Activated T-helper 2 cell treated with anti-CD3 and anti-CD28 coated beads, Interferon-gamma antibody, Interleukin-2, Interleukin-4, amounts not matched to agents 10 μg/mL and 5 μg/mL and 100 μg/mL, durations not matched to agents 14 hours and 24 hours and 36 hours (primary cell): Measurements from ENCODE around the gene POP4. TPM values are rescaled to one million over a fixed set of nuclear protein-coding genes. Genes with fewer than 3 reads are reported as not detected.

Source experiments
- DNase-seq: peaks from one replicate; pipeline ENCODE4 v3.0.0; 2021; ENCODE audit warnings: low spot score
- H3K27ac Mint-ChIP-seq: one replicate; pipeline ENCODE4 v1.8.0; 2021; ENCODE audit warnings: mixed read lengths
- H3K27me3 Mint-ChIP-seq: one replicate; pipeline ENCODE4 v1.8.0; 2021; ENCODE audit warnings: low read depth, mixed read lengths
- H3K36me3 Mint-ChIP-seq: one replicate; pipeline ENCODE4 v1.8.0; 2021; ENCODE audit warnings: low read depth, mixed read lengths
- H3K4me1 Mint-ChIP-seq: one replicate; pipeline ENCODE4 v1.8.0; 2021; ENCODE audit warnings: low read depth, mixed read lengths
- H3K4me3 Mint-ChIP-seq: one replicate; pipeline ENCODE4 v1.8.0; 2021; ENCODE audit warnings: low read depth, mild to moderate bottlenecking, moderate library complexity, mixed read lengths
- H3K9me3 Mint-ChIP-seq: one replicate; pipeline ENCODE4 v1.8.0; 2021; ENCODE audit warnings: mixed read lengths
- intact Hi-C: fragments of 100-400 bp; cut with micrococcal nuclease; formaldehyde crosslinking; loops from one replicate; pipeline ENCODE4 v1.15.1; 2023
- total RNA-seq: library from RNA; stranded (reverse); gene quantifications from 2 replicates; pipeline ENCODE4 v1.2.3, GENCODE V29; 2022

Gene POP4
- total RNA-seq, 1 donor from 2014 or later, result 105 TPM

DNA sequence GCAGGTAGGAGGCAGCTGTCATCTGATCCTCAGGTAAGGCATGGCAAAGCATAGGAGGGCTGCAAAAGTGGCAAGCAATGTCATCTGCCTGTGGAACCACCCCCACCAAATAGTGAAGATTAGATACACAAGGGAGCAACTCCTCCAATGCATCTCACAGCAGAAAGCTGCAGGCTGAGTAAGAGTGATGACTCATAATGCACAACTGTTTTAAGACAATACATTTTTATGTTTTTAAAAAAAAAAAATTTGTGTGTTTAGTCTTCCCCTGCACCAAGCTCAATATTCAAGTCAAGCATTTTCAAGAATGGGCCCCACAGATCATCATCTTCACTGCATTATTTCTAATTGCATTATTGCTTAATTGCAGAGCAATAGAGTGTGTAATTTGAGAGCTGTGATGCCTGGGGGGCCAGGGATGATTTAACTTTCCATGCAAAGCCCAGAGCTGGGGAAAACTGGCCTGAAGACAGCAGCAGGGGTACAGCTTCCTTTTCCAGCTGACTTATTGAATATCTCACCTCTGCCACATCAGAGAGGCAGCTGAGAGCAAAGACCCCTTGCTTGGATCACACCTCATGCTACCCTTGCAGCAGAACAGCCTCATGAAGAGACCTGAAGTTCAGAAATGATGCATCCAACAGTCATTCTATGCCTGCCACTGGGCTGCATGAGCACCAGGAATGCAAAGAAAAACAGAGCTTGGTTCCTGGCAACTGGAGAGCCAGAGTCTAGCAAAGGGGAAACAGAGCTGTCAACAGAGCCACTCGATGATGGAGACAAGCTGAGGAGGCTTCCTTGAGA, 22.7 kb upstream of the POP4 start:
- H3K9me3 Mint-ChIP-seq, result peaks cover 10% of the 10 kb centered on the region
- no peak overlapping the region for H3K4me3 Mint-ChIP-seq
- intact Hi-C loops, result no loop called here
- no peak for DNase-seq
- H3K36me3 Mint-ChIP-seq, result no peaks in the 10 kb centered on the region
- peaks cover 14% of the 10 kb centered on the region for H3K27me3 Mint-ChIP-seq
- H3K4me1 Mint-ChIP-seq, result peaks cover 34% of the 10 kb centered on the region
- no peak overlapping the region for H3K27ac Mint-ChIP-seq

DNA sequence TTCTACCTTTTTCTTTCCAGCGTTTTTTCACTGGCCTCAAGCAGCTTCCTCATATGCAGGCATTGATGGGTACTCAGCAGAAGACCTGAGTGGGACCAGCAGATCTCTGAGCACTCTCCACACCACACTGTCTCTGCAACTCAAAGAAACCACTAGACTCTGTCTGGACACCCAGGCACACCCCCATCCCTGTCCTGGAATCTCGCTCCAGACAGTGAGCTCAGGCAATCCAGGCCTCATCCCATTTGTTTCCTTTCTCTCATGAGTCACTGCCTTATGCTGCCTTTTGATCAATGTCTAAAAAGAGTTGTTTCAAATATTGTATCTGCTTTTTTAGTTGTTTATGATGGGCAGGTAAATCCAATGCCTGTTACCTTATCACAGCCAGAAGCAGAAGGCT, 19.7 kb upstream of the POP4 start:
- no peak overlapping the region for H3K27ac Mint-ChIP-seq
- H3K27me3 Mint-ChIP-seq, result peaks cover 17% of the 10 kb centered on the region
- no peak for DNase-seq
- H3K9me3 Mint-ChIP-seq, result peaks cover 6% of the 10 kb centered on the region
- peaks cover 27% of the 10 kb centered on the region for H3K4me1 Mint-ChIP-seq
- intact Hi-C loops, result loop anchor here (5.0 kb wide), 2 partner anchors 59 to 374 kb away; partner anchors contain the start of genes UQCRFS1 and VSTM2B
- H3K36me3 Mint-ChIP-seq, result peaks cover 3% of the 10 kb centered on the region
- no peak overlapping the region for H3K4me3 Mint-ChIP-seq

- Mint-ChIP-seq H3K9me3 (peaks cover 3% of the 10 kb centered on the region), H3K36me3 (peaks cover 3% of the 10 kb centered on the region), H3K27me3 (peaks cover 20% of the 10 kb centered on the region), H3K4me3 (no peak overlapping the region), H3K4me1 (peaks cover 27% of the 10 kb centered on the region), H3K27ac (peak overlapping the region; percentile 62)
- intact Hi-C loops, result loop anchor here (1.0 to 5.0 kb wide), 4 partner anchors 11 to 375 kb away; partner anchors contain the start of genes UQCRFS1 and VSTM2B
- no peak for DNase-seq
These were observed 19.0 kb upstream of the POP4 start for GRCh38 chr19:29587059-29587458.

DNA sequence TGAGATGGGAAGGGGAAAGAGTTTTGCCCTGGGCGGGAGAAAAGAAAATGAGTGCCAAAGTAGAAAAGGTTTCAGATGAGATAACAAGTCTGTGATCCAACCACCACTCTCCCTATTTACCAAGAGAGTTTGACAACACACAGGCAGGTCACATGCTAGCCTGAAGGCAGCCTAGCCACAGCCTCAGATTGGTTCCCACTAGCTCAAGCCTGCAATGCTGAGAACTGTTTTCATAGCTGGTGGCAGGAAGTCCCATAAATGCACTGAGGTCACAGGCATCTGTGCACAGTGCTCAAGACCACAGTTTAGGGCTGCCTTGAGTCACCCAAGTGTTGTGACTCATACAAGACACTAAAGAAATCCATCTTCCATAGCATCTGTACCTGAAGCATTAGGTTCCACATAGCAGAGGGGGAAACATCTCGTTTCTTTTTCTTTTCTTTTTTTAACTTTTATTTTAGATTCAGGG, 18.5 kb upstream of the POP4 start:
- peaks cover 3% of the 10 kb centered on the region for H3K9me3 Mint-ChIP-seq
- peaks cover 21% of the 10 kb centered on the region for H3K27me3 Mint-ChIP-seq
- H3K4me3 Mint-ChIP-seq, result no peak overlapping the region
- peaks cover 27% of the 10 kb centered on the region for H3K4me1 Mint-ChIP-seq
- H3K27ac Mint-ChIP-seq, result peak overlapping the region; percentile 62
- intact Hi-C loops, result loop anchor here (1.0 to 5.0 kb wide), 4 partner anchors 11 to 375 kb away; partner anchors contain the start of genes UQCRFS1 and VSTM2B
- DNase-seq, result peak; percentile 74
- H3K36me3 Mint-ChIP-seq, result peaks cover 3% of the 10 kb centered on the region

DNA sequence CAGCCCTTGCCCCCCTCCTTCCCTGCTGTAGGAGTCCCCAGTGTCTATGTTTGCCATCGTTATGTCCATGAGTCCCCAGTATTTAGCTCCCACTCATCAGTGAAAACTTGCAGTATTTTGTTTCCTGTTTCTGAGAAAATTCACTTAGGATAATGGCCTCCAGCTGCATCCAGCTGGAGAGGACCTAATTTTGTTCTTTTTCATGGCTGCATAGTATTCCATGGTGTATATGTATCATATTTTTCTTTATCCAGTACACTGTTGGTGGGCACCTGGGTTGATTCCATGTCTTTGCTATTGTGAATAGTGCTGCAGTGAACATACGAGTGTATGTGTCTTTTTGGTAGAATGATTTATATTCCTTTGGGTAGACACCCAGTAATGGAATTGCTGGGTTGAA, 18.0 kb upstream of the POP4 start:
- no peak overlapping the region for H3K27ac Mint-ChIP-seq
- peaks cover 22% of the 10 kb centered on the region for H3K27me3 Mint-ChIP-seq
- DNase-seq, result no peak
- peaks cover 3% of the 10 kb centered on the region for H3K9me3 Mint-ChIP-seq
- peaks cover 3% of the 10 kb centered on the region for H3K36me3 Mint-ChIP-seq
- H3K4me3 Mint-ChIP-seq, result no peak overlapping the region
- intact Hi-C loops, result loop anchor here (5.0 kb wide), 2 partner anchors 61 to 376 kb away; partner anchors contain the start of genes UQCRFS1 and VSTM2B
- H3K4me1 Mint-ChIP-seq, result peaks cover 27% of the 10 kb centered on the region

GRCh38 chr19:29590278-29590677, 15.8 kb upstream of the POP4 start:
- Mint-ChIP-seq H3K27ac (no peak overlapping the region), H3K4me3 (no peak overlapping the region), H3K27me3 (peaks cover 34% of the 10 kb centered on the region), H3K36me3 (peaks cover 3% of the 10 kb centered on the region), H3K4me1 (peaks cover 21% of the 10 kb centered on the region), H3K9me3 (peaks cover 3% of the 10 kb centered on the region)
- intact Hi-C loops, result no loop called here
- no peak for DNase-seq

GRCh38 chr19:29591670-29592069, 14.4 kb upstream of the POP4 start:
- DNase-seq, result no peak
- Mint-ChIP-seq H3K4me1 (peaks cover 14% of the 10 kb centered on the region), H3K9me3 (peaks cover 3% of the 10 kb centered on the region), H3K27me3 (peaks cover 34% of the 10 kb centered on the region), H3K4me3 (no peak overlapping the region), H3K36me3 (peaks cover 3% of the 10 kb centered on the region), H3K27ac (no peak overlapping the region)
- intact Hi-C loops, result no loop called here

GRCh38 chr19:29593869-29594268, 12.2 kb upstream of the POP4 start:
- no peak for DNase-seq
- Mint-ChIP-seq H3K9me3 (no peaks in the 10 kb centered on the region), H3K4me1 (no peaks in the 10 kb centered on the region), H3K4me3 (no peak overlapping the region), H3K27ac (no peak overlapping the region), H3K27me3 (peaks cover 46% of the 10 kb centered on the region), H3K36me3 (peaks cover 3% of the 10 kb centered on the region)
- intact Hi-C loops, result no loop called here

GRCh38 chr19:29596080-29596727, 9.9 kb upstream of the POP4 start:
- intact Hi-C loops, result no loop called here
- DNase-seq, result no peak
- Mint-ChIP-seq H3K4me3 (no peak overlapping the region), H3K27me3 (peaks cover 40% of the 10 kb centered on the region), H3K9me3 (no peaks in the 10 kb centered on the region), H3K4me1 (no peaks in the 10 kb centered on the region), H3K36me3 (no peaks in the 10 kb centered on the region), H3K27ac (no peak overlapping the region)

- Mint-ChIP-seq H3K4me1 (no peaks in the 10 kb centered on the region), H3K9me3 (no peaks in the 10 kb centered on the region), H3K4me3 (no peak overlapping the region), H3K36me3 (no peaks in the 10 kb centered on the region), H3K27me3 (peaks cover 34% of the 10 kb centered on the region), H3K27ac (no peak overlapping the region)
- intact Hi-C loops, result no loop called here
- DNase-seq, result no peak
These were observed 9.1 kb upstream of the POP4 start for GRCh38 chr19:29596885-29597525.

DNA sequence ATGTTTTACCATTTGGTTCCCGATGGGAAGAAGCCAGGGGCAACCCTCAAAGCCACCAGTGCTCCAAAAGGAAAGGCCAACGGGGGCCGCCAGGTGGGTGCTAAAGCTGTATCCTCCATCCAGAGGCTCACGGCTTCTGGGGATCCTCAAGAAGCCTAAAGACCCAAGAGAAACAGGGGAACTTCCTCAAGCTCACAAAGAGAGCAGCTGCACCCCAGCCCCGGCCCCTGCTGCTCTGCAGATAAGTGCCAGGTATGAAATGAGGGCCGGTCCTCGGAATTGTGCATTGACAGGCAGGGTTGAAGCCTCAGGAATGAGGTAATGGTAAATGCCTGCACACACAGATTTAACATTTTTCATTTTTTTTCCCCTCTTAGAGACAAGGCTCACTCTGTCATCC, 8.0 kb upstream of the POP4 start:
- intact Hi-C loops, result no loop called here
- Mint-ChIP-seq H3K9me3 (no peaks in the 10 kb centered on the region), H3K36me3 (no peaks in the 10 kb centered on the region), H3K4me3 (no peak overlapping the region), H3K4me1 (no peaks in the 10 kb centered on the region), H3K27ac (no peak overlapping the region), H3K27me3 (peaks cover 30% of the 10 kb centered on the region)
- DNase-seq, result no peak

- Mint-ChIP-seq H3K36me3 (no peaks in the 10 kb centered on the region), H3K27ac (no peak overlapping the region), H3K4me3 (no peak overlapping the region), H3K9me3 (no peaks in the 10 kb centered on the region), H3K4me1 (no peaks in the 10 kb centered on the region), H3K27me3 (peaks cover 30% of the 10 kb centered on the region)
- DNase-seq, result no peak
- intact Hi-C loops, result no loop called here
These were observed 7.6 kb upstream of the POP4 start for GRCh38 chr19:29598496-29598895.
